Endothelial cell of umbilical vein (primary cell): ENCODE results near the gene EVC. TPM values are rescaled to one million over a fixed set of nuclear protein-coding genes. Genes with fewer than 3 reads are reported as not detected.

Experiments
- BruUV-seq: library from RNA; stranded (reverse); fragments of 400-500 nt; replicated peaks from 2 replicates; lab custom pipeline; 2021; lab: Mats Ljungman, UMichigan
- CTCF ChIA-PET: fragments of 300-600, 350-600 bp; sonication (Branson Sonifier 250); formaldehyde crosslinking; loops from one replicate; lab custom pipeline; 2021; ENCODE audit warnings: antibody characterized with exemption, inconsistent platforms; lab: Charles Lee
- POLR2A ChIA-PET: fragments of 300-600, 350-600 bp; sonication (Branson Sonifier 250); formaldehyde crosslinking; loops from one replicate; lab custom pipeline; 2021; ENCODE audit warnings: antibody characterized with exemption, inconsistent platforms; lab: Charles Lee
- DNase-seq: peaks from one replicate; pipeline ENCODE4 v3.0.0-alpha.2; 2011; ENCODE audit warnings: low read depth, low spot score
- FAIRE-seq: peaks from 2 replicates; lab custom pipeline; 2011; peaks lifted over from hg19 to GRCh38; lab: Jason Lieb, UNC
- H2AFZ ChIP-seq: 2 replicates; pipeline ENCODE4 v1.6.0; 2012; ENCODE audit warnings: low read depth, low read length, control low read depth, inconsistent platforms
- H3K27ac ChIP-seq: 2 replicates; pipeline ENCODE4 v1.5.1; 2011; ENCODE audit warnings: low read depth, mild to moderate bottlenecking, control low read depth, low read length, moderate library complexity; ENCODE audit not compliant: insufficient read depth
- H3K27me3 ChIP-seq, 2 experiments: 2 replicates each; pipeline versions ENCODE4 v1.6.0 to v1.6.1; 2011; ENCODE audit warnings: low read length in 2 of 2, mixed read lengths in 1 of 2; ENCODE audit not compliant: control insufficient read depth in 2 of 2, insufficient read depth in 2 of 2
- H3K36me3 ChIP-seq, 2 experiments: 2 replicates in 1 of 2; 3 replicates in 1 of 2; pipeline ENCODE4 v1.5.1; 2011; ENCODE audit warnings: low read length in 2 of 2, mild to moderate bottlenecking in 1 of 2, moderate library complexity in 1 of 2; ENCODE audit not compliant: control insufficient read depth in 2 of 2, insufficient read depth in 2 of 2; ENCODE audit errors: extremely low read depth in 1 of 2
- H3K4me1 ChIP-seq: 3 replicates; pipeline ENCODE4 v1.5.1; 2011; ENCODE audit warnings: mild to moderate bottlenecking, low read length; ENCODE audit not compliant: control insufficient read depth, insufficient read depth; ENCODE audit errors: extremely low read depth
- H3K4me2 ChIP-seq: 2 replicates; pipeline ENCODE4 v1.6.1; 2011; ENCODE audit warnings: low read length, control low read depth, mixed read lengths; ENCODE audit not compliant: insufficient read depth
- H3K4me3 ChIP-seq, 3 experiments: fragments of 200-600 bp in 1 of 3; sonication (generic), shearing (Covaris generic) in 1 of 3; replicated peaks in 1 of 3; 2 replicates each; pipeline ENCODE4 v1.5.1; 2011 to 2016; ENCODE audit warnings: control low read depth in 3 of 3, low read length in 3 of 3, mild to moderate bottlenecking in 2 of 3, inconsistent platforms in 1 of 3, low read depth in 1 of 3, moderate library complexity in 1 of 3; ENCODE audit not compliant: insufficient read depth in 1 of 3
- H3K79me2 ChIP-seq: 2 replicates; pipeline ENCODE4 v1.6.0; 2012; ENCODE audit warnings: low read length, inconsistent platforms; ENCODE audit not compliant: control insufficient read depth, insufficient read depth
- H3K9ac ChIP-seq: replicated peaks from 2 replicates; pipeline ENCODE3; 2011; ENCODE audit warnings: low read length, control low read depth; ENCODE audit not compliant: insufficient read depth; ENCODE audit errors: extremely low read depth
- H3K9me1 ChIP-seq: replicated peaks from 3 replicates; pipeline ENCODE4 v1.6.0; 2011; ENCODE audit warnings: mild to moderate bottlenecking, low read length; ENCODE audit not compliant: control insufficient read depth, insufficient read depth; ENCODE audit errors: extremely low read depth
- H3K9me3 ChIP-seq: replicated peaks from 2 replicates; pipeline ENCODE4 v1.5.1; 2012; ENCODE audit warnings: low read length, inconsistent platforms; ENCODE audit not compliant: control insufficient read depth, insufficient read depth
- H4K20me1 ChIP-seq: replicated peaks from 2 replicates; pipeline ENCODE3; 2011; ENCODE audit warnings: mild to moderate bottlenecking, low read length; ENCODE audit not compliant: control insufficient read depth, insufficient read depth; ENCODE audit errors: extremely low read depth
- EZH2 ChIP-seq: IDR thresholded peaks from 2 replicates; pipeline ENCODE4 v1.6.1; 2012; ENCODE audit warnings: borderline replicate concordance, low read depth, mild to moderate bottlenecking, moderate library complexity, low read length, inconsistent platforms; ENCODE audit not compliant: severe bottlenecking
- FOS ChIP-seq: IDR thresholded peaks from 2 replicates; pipeline ENCODE4 v1.6.1; 2011; ENCODE audit warnings: mild to moderate bottlenecking, low read length, moderate library complexity, borderline replicate concordance; ENCODE audit not compliant: insufficient read depth
- GATA2 ChIP-seq: IDR thresholded peaks from 2 replicates; pipeline ENCODE4 v1.7.0; 2011; ENCODE audit warnings: low read depth, mild to moderate bottlenecking, moderate library complexity, mixed read lengths, low read length; ENCODE audit not compliant: insufficient read length, insufficient read depth
- JUN ChIP-seq: IDR thresholded peaks from 2 replicates; pipeline ENCODE4 v1.6.1; 2011; ENCODE audit warnings: borderline replicate concordance, low read depth; ENCODE audit not compliant: insufficient read length, insufficient read depth
- MYC ChIP-seq: IDR thresholded peaks from one replicate; pipeline ENCODE4 v1.6.1; 2011; ENCODE audit warnings: mild to moderate bottlenecking, low read depth, low read length
- POLR2A ChIP-seq: IDR thresholded peaks from 2 replicates; pipeline ENCODE4 v1.6.1; 2012; ENCODE audit warnings: low read depth, mild to moderate bottlenecking, control low read depth, low read length
- POLR2AphosphoS5 ChIP-seq: IDR thresholded peaks from 2 replicates; pipeline ENCODE4 v1.6.1; 2012; ENCODE audit warnings: low read depth, mild to moderate bottlenecking, control low read depth, low read length, moderate library complexity; ENCODE audit not compliant: insufficient read depth
- dilution Hi-C: fragments of 300-500 bp; cut with MboI; formaldehyde crosslinking; loops from one replicate; pipeline ENCODE4 v1.15.0; 2019; ENCODE audit warnings: low sequenced_read_pairs; ENCODE audit not compliant: extremely low pct_ligation_motif_present
- intact Hi-C: fragments of 100-400 bp; cut with micrococcal nuclease; formaldehyde crosslinking; loops from one replicate; pipeline ENCODE4 v1.10.0; 2022
- polyA plus RNA-seq, 4 experiments: library from polyadenylated mRNA; depleted of rRNA in 3 of 4; stranded (reverse) in 3 of 4; unstranded in 1 of 4; fragments of >200 nt; gene quantifications; 2 replicates each; pipeline versions ENCODE4 v1.2.1 to v1.2.3, GENCODE V29; 2011 to 2012; ENCODE audit warnings: missing spikeins in 1 of 4
- total RNA-seq: library from RNA; stranded (reverse); gene quantifications from 2 replicates; pipeline ENCODE4 v1.2.3, GENCODE V29; 2021
- TF ChIP-seq, protein P1 (sequence below), 2 donors: IDR thresholded peaks; 1 replicate in 1 of 2; 2 replicates in 1 of 2; pipeline ENCODE4 v1.5.1; 2011; ENCODE audit warnings: low read length in 2 of 2, mild to moderate bottlenecking in 2 of 2, moderate library complexity in 2 of 2, control low read depth in 1 of 2, inconsistent platforms in 1 of 2, low read depth in 1 of 2; ENCODE audit not compliant: insufficient read depth in 1 of 2; ENCODE audit errors: extremely low read depth in 1 of 2
- TF ChIP-seq, protein P2 (sequence below): IDR thresholded peaks from 2 replicates; pipeline ENCODE4 v1.6.1; 2011; ENCODE audit not compliant: insufficient read depth, insufficient read length

The EVC gene
- total and polyA plus RNA-seq, 2 donors (not counting 3 experiments of a cell fraction or from before 2014, with no cell fraction given): 6.3 to 31.6 TPM

- TF ChIP-seq JUN (no peak), EZH2 (no peak), POLR2A (no peak), GATA2 (no peak), MYC (no peak), FOS (no peak), POLR2AphosphoS5 (no peak)
- TF ChIP-seq, protein P1, sequence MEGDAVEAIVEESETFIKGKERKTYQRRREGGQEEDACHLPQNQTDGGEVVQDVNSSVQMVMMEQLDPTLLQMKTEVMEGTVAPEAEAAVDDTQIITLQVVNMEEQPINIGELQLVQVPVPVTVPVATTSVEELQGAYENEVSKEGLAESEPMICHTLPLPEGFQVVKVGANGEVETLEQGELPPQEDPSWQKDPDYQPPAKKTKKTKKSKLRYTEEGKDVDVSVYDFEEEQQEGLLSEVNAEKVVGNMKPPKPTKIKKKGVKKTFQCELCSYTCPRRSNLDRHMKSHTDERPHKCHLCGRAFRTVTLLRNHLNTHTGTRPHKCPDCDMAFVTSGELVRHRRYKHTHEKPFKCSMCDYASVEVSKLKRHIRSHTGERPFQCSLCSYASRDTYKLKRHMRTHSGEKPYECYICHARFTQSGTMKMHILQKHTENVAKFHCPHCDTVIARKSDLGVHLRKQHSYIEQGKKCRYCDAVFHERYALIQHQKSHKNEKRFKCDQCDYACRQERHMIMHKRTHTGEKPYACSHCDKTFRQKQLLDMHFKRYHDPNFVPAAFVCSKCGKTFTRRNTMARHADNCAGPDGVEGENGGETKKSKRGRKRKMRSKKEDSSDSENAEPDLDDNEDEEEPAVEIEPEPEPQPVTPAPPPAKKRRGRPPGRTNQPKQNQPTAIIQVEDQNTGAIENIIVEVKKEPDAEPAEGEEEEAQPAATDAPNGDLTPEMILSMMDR (IDR thresholded peaks at IDR 0.05; ENCODE audit: extremely low read depth in 1 of 2, insufficient read depth in 1 of 2, low read depth in 1 of 2, low read length in 2 of 2): no peak
- TF ChIP-seq, protein P2, sequence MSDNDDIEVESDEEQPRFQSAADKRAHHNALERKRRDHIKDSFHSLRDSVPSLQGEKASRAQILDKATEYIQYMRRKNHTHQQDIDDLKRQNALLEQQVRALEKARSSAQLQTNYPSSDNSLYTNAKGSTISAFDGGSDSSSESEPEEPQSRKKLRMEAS: no peak
- Histone ChIP-seq H3K27ac (no peak overlapping the region), H3K4me1 (peaks cover 3% of the 10 kb centered on the region), H3K9me3 (no peaks in the 10 kb centered on the region), H3K4me3 (no peak overlapping the region), H2AFZ (no peak overlapping the region), H3K36me3 (peaks cover 0 to 16% of the 10 kb centered on the region in 2 experiments), H3K79me2 (no peaks in the 10 kb centered on the region), H3K27me3 (no peaks in the 10 kb centered on the region), H4K20me1 (no peaks in the 10 kb centered on the region), H3K4me2 (no peak overlapping the region), H3K9ac (no peak overlapping the region), H3K9me1 (no peaks in the 10 kb centered on the region)
- DNase-seq: no peak
- ChIA-PET CTCF (interaction anchor here (0.9 to 2.1 kb wide), 4 partner anchors 10 to 730 kb away, joined by 3 to 6 read pairs (median 4); no protein-coding TSS in a partner anchor), POLR2A (no interaction called here)
- FAIRE-seq: peak; percentile 47
- intact Hi-C loops: no loop called here
- no TSS peak for BruUV-seq
- dilution Hi-C loops: no loop called here
Measured at GRCh38 chr4:5780831-5781480, 70.0 kb downstream of the EVC start.
